DOHH2 (cell line): Measurements from ENCODE around the gene UBTD2.

Source experiments
- H3F3A ChIP-seq: fragments of 200-600 bp; sonication (generic), shearing (Covaris generic); 2 replicates; pipeline ENCODE4 v1.6.0; 2016; ENCODE audit warnings: antibody characterized with exemption, mild to moderate bottlenecking; ENCODE audit not compliant: control insufficient read depth, insufficient read depth
- H3K27ac ChIP-seq: fragments of 200-600 bp; sonication (generic); 2 replicates; pipeline ENCODE4 v1.5.1; 2014; ENCODE audit warnings: low read depth, mild to moderate bottlenecking, low read length, moderate library complexity
- H3K27me3 ChIP-seq: fragments of 200-600 bp; sonication (generic); 2 replicates; pipeline ENCODE4 v1.6.1; 2014; ENCODE audit warnings: mild to moderate bottlenecking, low read length, mixed read lengths; ENCODE audit not compliant: control insufficient read depth
- H3K36me3 ChIP-seq: fragments of 200-600 bp; sonication (generic); 2 replicates; pipeline ENCODE4 v1.6.1; 2014; ENCODE audit warnings: mild to moderate bottlenecking, low read length, moderate library complexity, mixed read lengths; ENCODE audit not compliant: control insufficient read depth
- H3K4me1 ChIP-seq: fragments of 200-600 bp; sonication (generic); 2 replicates; pipeline ENCODE4 v1.6.1; 2014; ENCODE audit warnings: mild to moderate bottlenecking, low read length, mixed read lengths; ENCODE audit not compliant: control insufficient read depth
- H3K4me2 ChIP-seq: fragments of 200-600 bp; sonication (generic); 2 replicates; pipeline ENCODE4 v1.6.0; 2014; ENCODE audit warnings: mild to moderate bottlenecking, low read length, moderate library complexity
- H3K4me3 ChIP-seq: fragments of 200-600 bp; sonication (generic); 2 replicates; pipeline ENCODE4 v1.5.1; 2014; ENCODE audit warnings: mild to moderate bottlenecking, low read length, mixed read lengths
- H3K79me2 ChIP-seq: fragments of 200-600 bp; sonication (generic); 2 replicates; pipeline ENCODE4 v1.6.1; 2014; ENCODE audit warnings: mild to moderate bottlenecking, low read length, mixed read lengths; ENCODE audit not compliant: control insufficient read depth
- H3K9me2 ChIP-seq: fragments of 200-600 bp; sonication (generic); replicated peaks from 2 replicates; pipeline ENCODE4 v1.6.1; 2014; ENCODE audit warnings: mild to moderate bottlenecking, low read length, mixed read lengths; ENCODE audit not compliant: control insufficient read depth
- H3K9me3 ChIP-seq: fragments of 200-600 bp; sonication (generic); 2 replicates; pipeline ENCODE4 v1.6.1; 2014; ENCODE audit warnings: antibody characterized with exemption, low read length, mixed read lengths; ENCODE audit not compliant: control insufficient read depth, insufficient read depth
- H4K20me1 ChIP-seq: fragments of 200-600 bp; sonication (generic); 2 replicates; pipeline ENCODE4 v1.6.0; 2014; ENCODE audit warnings: low read depth, mild to moderate bottlenecking, antibody characterized with exemption, low read length, moderate library complexity; ENCODE audit not compliant: control insufficient read depth, insufficient read depth
- CTCF ChIP-seq: fragments of 200-600 bp; sonication (generic); IDR thresholded peaks from one replicate; pipeline ENCODE4 v1.5.1; 2014; ENCODE audit warnings: antibody characterized with exemption, mild to moderate bottlenecking, low read depth, low read length; ENCODE audit not compliant: poor library complexity, severe bottlenecking
- EZH2phosphoT487 ChIP-seq: fragments of 200-600 bp; sonication (generic); IDR thresholded peaks from 2 replicates; pipeline ENCODE4 v1.6.1; 2017; ENCODE audit warnings: borderline replicate concordance, mild to moderate bottlenecking, antibody characterized with exemption, low read length, moderate library complexity, mixed read lengths

Gene UBTD2

DNA sequence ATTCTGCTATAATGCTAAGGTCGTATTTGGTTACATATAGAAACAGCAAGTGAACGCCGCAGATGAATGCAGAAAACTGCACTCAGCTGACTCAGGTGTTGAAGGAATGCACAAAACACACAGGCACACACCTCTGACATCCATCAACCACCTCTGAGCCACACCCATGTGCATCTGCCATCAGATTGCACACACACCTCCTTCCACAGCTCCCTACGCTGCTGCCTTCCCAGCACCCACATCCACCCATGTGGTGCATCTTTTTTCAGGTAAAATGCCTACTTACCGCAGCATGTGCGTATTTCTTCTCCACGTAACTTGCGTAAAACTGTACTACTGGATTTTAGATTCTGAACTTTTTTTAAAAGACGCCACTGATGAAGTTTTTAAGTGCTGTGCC lies 102.6 kb downstream of the UBTD2 start:
- Histone ChIP-seq H3K4me1 (peaks cover 57% of the 10 kb centered on the region), H4K20me1 (no peaks in the 10 kb centered on the region; the same call in 1 of the 2 replicates), H3K4me2 (no peak overlapping the region), H3F3A (peaks cover 15% of the 10 kb centered on the region), H3K27ac (no peak overlapping the region), H3K4me3 (no peak overlapping the region), H3K9me2 (no peaks in the 10 kb centered on the region), H3K79me2 (peaks cover 85% of the 10 kb centered on the region), H3K36me3 (peaks cover 11% of the 10 kb centered on the region; the same call in 1 of the 2 replicates), H3K27me3 (no peaks in the 10 kb centered on the region), H3K9me3 (no peaks in the 10 kb centered on the region)
- no peak for TF ChIP-seq CTCF
- TF ChIP-seq EZH2phosphoT487, result no peak

DNA sequence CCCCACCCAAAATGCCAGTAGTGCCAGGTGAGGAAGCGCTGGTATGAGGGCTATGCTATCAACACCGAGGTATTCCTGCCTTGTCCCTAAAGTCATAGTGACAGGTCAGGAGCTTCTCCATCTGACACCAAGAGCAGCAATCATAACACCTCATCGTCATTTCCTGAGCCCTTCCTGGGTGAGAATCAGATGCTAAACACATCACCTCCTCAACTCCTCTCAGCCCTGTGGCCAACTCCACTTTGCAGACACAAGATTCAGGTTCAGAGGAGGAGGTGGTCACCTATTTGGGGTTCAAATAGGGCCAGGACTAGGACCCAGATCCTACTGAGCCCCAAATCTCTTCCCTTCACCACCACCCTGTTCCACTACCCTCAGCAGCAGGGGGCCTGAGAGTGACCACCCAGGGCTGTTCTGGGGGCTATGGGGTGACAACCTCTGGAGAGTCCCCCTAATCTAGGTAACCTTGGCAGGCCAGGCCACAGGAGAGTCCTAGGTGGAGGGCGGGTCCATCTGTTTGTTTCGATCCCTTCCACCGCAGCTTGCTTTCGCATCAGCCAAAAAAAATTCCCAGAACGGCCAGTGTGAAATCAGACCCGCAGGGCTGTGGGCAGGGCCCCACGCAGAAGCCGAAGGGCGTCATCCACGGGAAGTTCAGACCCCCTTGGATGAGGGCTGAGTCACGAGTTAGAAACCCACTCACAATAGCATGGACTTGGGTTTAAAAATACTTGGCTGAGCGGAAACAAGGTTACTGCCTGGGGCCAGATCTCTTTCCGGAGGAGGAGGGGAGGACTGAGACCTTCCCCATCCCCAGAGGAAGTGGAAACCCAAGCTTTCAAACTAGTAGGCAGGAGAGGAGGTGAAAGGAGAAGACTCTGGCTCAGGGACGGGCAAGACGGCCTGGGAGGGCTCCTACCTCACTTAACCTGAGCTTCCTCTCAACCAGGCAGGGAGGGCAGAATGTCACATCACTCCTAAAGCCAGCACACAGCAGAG lies 104.3 kb downstream of the UBTD2 start:
- Histone ChIP-seq H3K4me1 (peaks cover 60% of the 10 kb centered on the region), H3K9me3 (no peaks in the 10 kb centered on the region), H3K36me3 (0 out of 2 replicates have a peak, but pooled peaks cover 5% of the 10 kb centered on the region), H3K79me2 (peaks cover 83% of the 10 kb centered on the region), H3F3A (peaks cover 15% of the 10 kb centered on the region), H3K4me3 (peak overlapping the region; percentile 75), H3K9me2 (no peaks in the 10 kb centered on the region), H4K20me1 (no peaks in the 10 kb centered on the region), H3K27me3 (no peaks in the 10 kb centered on the region), H3K27ac (peak overlapping the region; percentile 83), H3K4me2 (peak overlapping the region; percentile 98)
- TF ChIP-seq CTCF, result no peak
- TF ChIP-seq EZH2phosphoT487, result no peak

DNA sequence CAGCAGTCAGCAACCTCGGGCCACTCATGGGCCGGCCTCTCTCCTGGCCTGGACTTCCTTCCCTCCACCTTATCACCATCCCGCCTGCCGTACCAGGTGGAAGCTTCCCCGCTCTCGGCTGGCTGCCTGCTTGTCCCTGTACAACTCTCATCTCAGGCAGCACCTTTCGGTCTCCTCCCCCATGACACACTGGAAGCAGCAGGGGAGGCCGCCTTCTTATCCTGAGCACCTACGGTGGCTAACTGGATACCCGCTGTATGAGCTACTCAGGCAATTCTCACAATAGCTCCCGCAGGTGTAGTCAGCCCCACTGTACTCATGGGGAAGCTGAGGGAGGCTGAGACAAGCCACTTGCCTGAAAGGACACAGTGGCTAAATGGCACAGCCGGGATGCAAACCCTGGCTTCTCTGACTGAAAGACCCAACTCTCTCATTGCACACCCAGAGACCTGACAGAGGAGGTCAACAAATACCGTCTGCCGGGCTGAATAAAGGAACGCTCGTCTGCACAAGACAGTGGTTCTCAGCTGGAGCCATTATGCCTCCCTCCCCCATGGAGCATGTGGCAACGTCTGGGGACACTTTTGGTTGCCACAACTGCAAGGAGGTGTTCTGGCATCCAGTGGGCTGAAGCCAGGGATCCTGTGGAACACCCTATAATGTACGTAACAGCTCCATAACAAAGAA lies 105.1 kb downstream of the UBTD2 start:
- peaks cover 8% of the 10 kb centered on the region for H3K36me3 ChIP-seq
- H3K27ac ChIP-seq, result peak overlapping the region; percentile 83
- no peaks in the 10 kb centered on the region for H3K9me2 ChIP-seq
- peaks cover 69% of the 10 kb centered on the region for H3K4me1 ChIP-seq
- no peaks in the 10 kb centered on the region for H3K27me3 ChIP-seq
- H3K4me2 ChIP-seq, result peak overlapping the region; percentile 98
- TF ChIP-seq CTCF (no peak), EZH2phosphoT487 (no peak)
- H3F3A ChIP-seq, result peaks cover 15% of the 10 kb centered on the region
- no peaks in the 10 kb centered on the region for H3K9me3 ChIP-seq
- no peaks in the 10 kb centered on the region for H4K20me1 ChIP-seq
- H3K79me2 ChIP-seq, result peaks cover 83% of the 10 kb centered on the region
- peak overlapping the region; percentile 75 for H3K4me3 ChIP-seq
